Ishikawa (cell line): ENCODE data around the gene MSH5.

Source experiments
- FOXM1 ChIP-seq: IDR thresholded peaks from 2 replicates; pipeline ENCODE4 v1.6.1; 2012; ENCODE audit warnings: low read depth, borderline replicate concordance
- RAD21 ChIP-seq: IDR thresholded peaks from 2 replicates; pipeline ENCODE4 v1.6.1; 2012; ENCODE audit warnings: low read depth
- TAF1 ChIP-seq: IDR thresholded peaks from 2 replicates; pipeline ENCODE4 v1.6.1; 2012; ENCODE audit warnings: low read depth, mild to moderate bottlenecking
- YY1 ChIP-seq: IDR thresholded peaks from 2 replicates; pipeline ENCODE4 v1.6.1; 2012; ENCODE audit warnings: low read depth
- TF ChIP-seq, protein P1 (sequence below): IDR thresholded peaks from 2 replicates; pipeline ENCODE4 v1.6.1; 2012

- TF ChIP-seq RAD21: peak; percentile 50; the same call in 1 of the 2 replicates
- TF ChIP-seq FOXM1: no peak
- TF ChIP-seq TAF1: no peak
- TF ChIP-seq YY1: no peak
- TF ChIP-seq, protein P1, sequence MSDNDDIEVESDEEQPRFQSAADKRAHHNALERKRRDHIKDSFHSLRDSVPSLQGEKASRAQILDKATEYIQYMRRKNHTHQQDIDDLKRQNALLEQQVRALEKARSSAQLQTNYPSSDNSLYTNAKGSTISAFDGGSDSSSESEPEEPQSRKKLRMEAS: no peak
These were observed 1.5 kb upstream of the MSH5 start for GRCh38 chr6:31737991-31738979.
